GM23248 (cell line): ENCODE results near the gene NCBP3. TPM values are rescaled to one million over a fixed set of nuclear protein-coding genes. Genes with fewer than 3 reads are reported as not detected.

Source experiments
- DNase-seq: peaks from one replicate; pipeline ENCODE4 v3.0.0-alpha.2; 2015
- H2AFZ ChIP-seq: fragments of 200-600 bp; sonication (generic); 2 replicates; pipeline ENCODE4 v1.6.1; 2016; ENCODE audit warnings: antibody characterized with exemption
- H3F3A ChIP-seq: fragments of 200-600 bp; sonication (generic); 2 replicates; pipeline ENCODE4 v1.6.1; 2016; ENCODE audit warnings: mild to moderate bottlenecking, antibody characterized with exemption, mixed run types; ENCODE audit not compliant: insufficient read depth
- H3K27ac ChIP-seq: fragments of 200-600 bp; sonication (generic); 2 replicates; pipeline ENCODE4 v1.5.1; 2016; ENCODE audit warnings: mild to moderate bottlenecking
- H3K27me3 ChIP-seq: fragments of 200-600 bp; sonication (generic); replicated peaks from 2 replicates; pipeline ENCODE4 v1.6.1; 2016; ENCODE audit warnings: mild to moderate bottlenecking; ENCODE audit not compliant: insufficient read depth
- H3K36me3 ChIP-seq: fragments of 200-600 bp; sonication (generic); 2 replicates; pipeline ENCODE4 v1.6.1; 2016; ENCODE audit warnings: low read depth, mild to moderate bottlenecking
- H3K4me1 ChIP-seq: fragments of 200-600 bp; sonication (generic); 2 replicates; pipeline ENCODE4 v1.6.1; 2016; ENCODE audit warnings: mild to moderate bottlenecking; ENCODE audit not compliant: insufficient read depth
- H3K4me2 ChIP-seq: fragments of 200-600 bp; sonication (generic); one replicate; pipeline ENCODE4 v1.6.1; 2016; ENCODE audit warnings: mild to moderate bottlenecking; ENCODE audit not compliant: unreplicated experiment
- H3K4me3 ChIP-seq: fragments of 200-600 bp; sonication (generic); 2 replicates; pipeline ENCODE4 v1.5.1; 2016; ENCODE audit warnings: mild to moderate bottlenecking
- H3K79me2 ChIP-seq: fragments of 200-600 bp; sonication (generic); 2 replicates; pipeline ENCODE4 v1.6.1; 2016; ENCODE audit warnings: mild to moderate bottlenecking; ENCODE audit not compliant: insufficient read depth
- H3K9ac ChIP-seq: fragments of 200-600 bp; sonication (generic); 2 replicates; pipeline ENCODE4 v1.6.1; 2016; ENCODE audit warnings: mild to moderate bottlenecking
- H3K9me2 ChIP-seq: fragments of 200-600 bp; sonication (generic); 2 replicates; pipeline ENCODE4 v1.6.1; 2016; ENCODE audit warnings: mixed run types, mild to moderate bottlenecking, moderate library complexity; ENCODE audit not compliant: insufficient read depth
- H3K9me3 ChIP-seq: fragments of 200-600 bp; sonication (generic); one replicate; pipeline ENCODE4 v1.6.1; 2017; ENCODE audit warnings: low read depth
- H4K20me1 ChIP-seq: fragments of 200-600 bp; sonication (generic); 2 replicates; pipeline ENCODE4 v1.6.0; 2016; ENCODE audit not compliant: insufficient read depth
- EZH2 ChIP-seq: fragments of 200-600 bp; sonication (generic); IDR thresholded peaks from 2 replicates; pipeline ENCODE4 v1.6.1; 2018; ENCODE audit warnings: antibody characterized with exemption, mild to moderate bottlenecking; ENCODE audit not compliant: insufficient read depth, poor library complexity, severe bottlenecking
- EZH2phosphoT487 ChIP-seq: fragments of 200-600 bp; sonication (generic); IDR thresholded peaks from 2 replicates; pipeline ENCODE4 v1.6.1; 2018; ENCODE audit warnings: antibody characterized with exemption, moderate library complexity, mild to moderate bottlenecking, low read depth; ENCODE audit not compliant: insufficient read depth
- WGBS, 2 experiments: methylation state at CpG; one replicate each; pipeline ENCODE4 v1.1.6; 2015 to 2017; ENCODE audit warnings: low lambda C conversion rate in 2 of 2, low coverage in 1 of 2; ENCODE audit errors: missing lambda C conversion rate in 2 of 2; 5-methylcytosine and 5-hydroxymethylcytosine counted together
- in situ Hi-C: fragments of 300-500 bp; cut with MboI; formaldehyde crosslinking; loops from 2 replicates; pipeline ENCODE4 v1.15.0; 2020
- polyA plus RNA-seq: library from polyadenylated mRNA; unstranded; fragments of >200 nt; fragmentation: Nextera tagmentation; extraction: Ambion mirVana; gene quantifications from 2 replicates; pipeline ENCODE4 v1.2.1, GENCODE V29; 2016
- total RNA-seq: library from RNA; depleted of rRNA; stranded (reverse); fragments of >200 nt; shearing (Covaris generic); gene quantifications from 2 replicates; pipeline ENCODE4 v1.2.3, GENCODE V29; 2014

The NCBP3 gene
- total and polyA plus RNA-seq, 2 experiments from 2014 or later, result 16.6 to 20.1 TPM

- Histone ChIP-seq H3K27ac (no peak overlapping the region), H2AFZ (peak overlapping the region; percentile 83), H3K27me3 (no peaks in the 10 kb centered on the region), H3K79me2 (no peaks in the 10 kb centered on the region), H3F3A (peaks cover 24% of the 10 kb centered on the region), H4K20me1 (no peaks in the 10 kb centered on the region), H3K9ac (peak overlapping the region; percentile 74; the same call in 1 of the 2 replicates), H3K9me2 (no peaks in the 10 kb centered on the region), H3K4me1 (peaks cover 30% of the 10 kb centered on the region), H3K4me3 (peak overlapping the region; percentile 66; the same call in 1 of the 2 replicates), H3K4me2 (no peak overlapping the region), H3K9me3 (no peaks in the 10 kb centered on the region), H3K36me3 (no peaks in the 10 kb centered on the region)
- no peak for DNase-seq
- TF ChIP-seq EZH2 (no peak), EZH2phosphoT487 (no peak)
- in situ Hi-C loops, result no loop called here
- WGBS, 2 experiments, result 90% methylated on average over 7 of the region's 7 CpGs
These were observed 47.7 kb upstream of the NCBP3 start for GRCh38 chr17:3893720-3894116.

GRCh38 chr17:3893003-3893719 lies 47.1 kb upstream of the NCBP3 start, which contains the start of gene CAMKK1:
TSS of gene CAMKK1 (minus strand) at chr17:3893053. CDS start at chr17:3885687, 7,366 bp downstream.
- WGBS, 2 experiments, result 8 to 19% methylated on average over 20 to 50 of the region's 75 CpGs
- peaks cover 32% of the 10 kb centered on the region for H3K4me1 ChIP-seq
- no peaks in the 10 kb centered on the region for H3K36me3 ChIP-seq
- H3F3A ChIP-seq, result peaks cover 25% of the 10 kb centered on the region
- TF ChIP-seq EZH2 (no peak), EZH2phosphoT487 (no peak)
- H2AFZ ChIP-seq, result peak within 1 kb of the TSS; percentile 83
- peak within 1 kb of the TSS; percentile 84 for H3K4me2 ChIP-seq
- H3K79me2 ChIP-seq, result no peaks in the 10 kb centered on the region
- H3K9me3 ChIP-seq, result no peaks in the 10 kb centered on the region
- H4K20me1 ChIP-seq, result no peaks in the 10 kb centered on the region
- in situ Hi-C loops, result no loop called here
- no peaks in the 10 kb centered on the region for H3K9me2 ChIP-seq
- no peaks in the 10 kb centered on the region for H3K27me3 ChIP-seq
- H3K9ac ChIP-seq, result peak within 1 kb of the TSS; percentile 79
- peak within 1 kb of the TSS; percentile 66 for H3K4me3 ChIP-seq
- H3K27ac ChIP-seq, result peak within 1 kb of the TSS; percentile 96
- peak; percentile 95 for DNase-seq

- Histone ChIP-seq H3K9me3 (no peaks in the 10 kb centered on the region), H3F3A (peaks cover 33% of the 10 kb centered on the region), H2AFZ (peak overlapping the region; percentile 36), H3K9ac (peak overlapping the region; percentile 79), H3K27ac (peak overlapping the region; percentile 96), H3K27me3 (no peaks in the 10 kb centered on the region), H3K4me2 (peak overlapping the region; percentile 76), H3K9me2 (no peaks in the 10 kb centered on the region), H3K4me1 (peaks cover 37% of the 10 kb centered on the region), H4K20me1 (no peaks in the 10 kb centered on the region), H3K79me2 (peaks cover 4% of the 10 kb centered on the region; the same call in 1 of the 2 replicates), H3K36me3 (no peaks in the 10 kb centered on the region), H3K4me3 (peak overlapping the region; percentile 66)
- 2 to 3% methylated on average over 37 to 77 of the region's 96 CpGs for WGBS, 2 experiments
- peak; percentile 86 for DNase-seq
- TF ChIP-seq EZH2phosphoT487, result no peak
- TF ChIP-seq EZH2, result no peak
- in situ Hi-C loops, result no loop called here
These were observed 46.3 kb upstream of the NCBP3 start for GRCh38 chr17:3892095-3892998.

- DNase-seq, result peak; percentile 51
- peak overlapping the region; percentile 79 for H3K9ac ChIP-seq
- H3K9me2 ChIP-seq, result no peaks in the 10 kb centered on the region
- no peaks in the 10 kb centered on the region for H4K20me1 ChIP-seq
- no peak overlapping the region; the same call in 1 of the 2 replicates for H2AFZ ChIP-seq
- in situ Hi-C loops, result no loop called here
- H3K36me3 ChIP-seq, result no peaks in the 10 kb centered on the region
- H3K4me2 ChIP-seq, result peak overlapping the region; percentile 76
- H3K27ac ChIP-seq, result peak overlapping the region; percentile 96
- H3K4me3 ChIP-seq, result peak overlapping the region; percentile 66
- H3K4me1 ChIP-seq, result peaks cover 37% of the 10 kb centered on the region
- no peaks in the 10 kb centered on the region for H3K27me3 ChIP-seq
- TF ChIP-seq EZH2phosphoT487 (no peak), EZH2 (no peak)
- WGBS, 2 experiments, result 46 to 49% methylated on average over 5 to 12 of the region's 12 CpGs
- peaks cover 33% of the 10 kb centered on the region for H3F3A ChIP-seq
- H3K79me2 ChIP-seq, result peaks cover 11% of the 10 kb centered on the region
- H3K9me3 ChIP-seq, result no peaks in the 10 kb centered on the region
These were observed 45.6 kb upstream of the NCBP3 start for GRCh38 chr17:3891626-3892094.
